GM12891 (cell line): ENCODE measurements around the gene RNF11.
"Not testable (repeated sequence)": the region's sequence is repeated elsewhere in the genome, so short reads cannot be mapped to it uniquely, and the experiment has no call there.

Source experiments
- POLR2A ChIP-seq: IDR thresholded peaks from 2 replicates; pipeline ENCODE4 v1.6.1; 2011; ENCODE audit warnings: low read depth, low read length, control low read depth
- POLR2AphosphoS5 ChIP-seq: IDR thresholded peaks from 2 replicates; pipeline ENCODE4 v1.6.1; 2011; ENCODE audit warnings: low read depth, low read length, control low read depth
- TAF1 ChIP-seq: IDR thresholded peaks from 2 replicates; pipeline ENCODE4 v1.6.1; 2011; ENCODE audit warnings: low read depth, low read length, control low read depth

DNA sequence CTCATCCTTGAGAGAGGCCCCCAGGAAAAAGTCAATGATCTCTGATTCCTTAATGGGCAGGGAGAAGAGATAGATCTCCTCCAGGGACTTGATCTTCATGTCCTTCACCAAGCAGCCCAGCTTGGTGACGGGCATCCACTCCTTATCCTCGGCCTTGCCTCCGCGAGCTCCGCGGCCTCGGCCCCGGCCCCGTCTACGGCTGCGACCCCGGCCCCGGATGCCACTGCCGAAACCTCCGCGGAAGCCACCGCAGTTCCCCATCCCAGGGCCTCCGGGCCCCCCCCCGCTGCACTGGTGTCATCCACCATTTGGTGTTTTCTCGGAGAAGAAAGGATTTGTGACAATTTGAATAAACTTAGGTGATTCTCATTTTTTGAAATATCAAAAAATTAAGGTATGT, 15.1 kb downstream of the RNF11 start:
- TF ChIP-seq TAF1, POLR2A, POLR2AphosphoS5: not testable (repeated sequence)
